ENCODE results near the gene CLMP. TPM values are rescaled to one million over a fixed set of nuclear protein-coding genes. Genes with fewer than 3 reads are reported as not detected.
"Not testable (repeated sequence)": the region's sequence is repeated elsewhere in the genome, so short reads cannot be mapped to it uniquely, and the experiment has no call there.

The CLMP gene
- total and polyA plus RNA-seq, 4 experiments from 2014 or later, result 0.41 to 0.97 (median 0.53) TPM

DNA sequence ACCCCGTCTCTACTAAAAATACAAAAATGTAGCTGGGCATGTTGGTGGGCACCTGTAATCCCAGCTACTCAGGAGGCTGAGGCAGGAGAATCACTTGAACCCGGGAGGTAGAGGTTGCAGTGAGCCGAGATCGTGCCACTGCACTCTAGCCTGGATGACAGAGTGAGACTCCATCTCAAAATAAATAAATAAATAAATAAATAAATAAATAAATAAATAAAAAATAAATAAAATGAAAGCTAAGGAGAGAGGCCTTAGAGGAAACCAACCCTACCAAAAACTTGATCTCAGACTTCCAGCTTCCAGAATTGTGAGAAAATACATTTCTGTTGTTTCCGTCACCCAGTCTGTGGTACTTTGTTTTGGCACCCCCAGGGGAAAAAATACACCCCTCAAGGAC, 42.7 kb downstream of the CLMP start:
- Mint-ChIP-seq H3K27me3 (peaks cover 10% of the 10 kb centered on the region in 2 donors), H3K9me3 (peaks cover 0 to 13% (median 2%) of the 10 kb centered on the region in 8 donors)
- H3K27ac ChIP-seq (ENCODE audit: low read depth, low read length); H3K9me3 ChIP-seq (ENCODE audit: control insufficient read depth in 1 of 2, low read length in 2 of 2); H3K4me3 Mint-ChIP-seq; H3K27me3 ChIP-seq (ENCODE audit: insufficient read depth, low read length); H3K36me3 ChIP-seq (ENCODE audit: insufficient read depth, low read length); intact Hi-C loops (cut with micrococcal nuclease); H3K4me3 ChIP-seq (ENCODE audit: low read length in 2 of 2); DNase-seq; H3K4me1 ChIP-seq (ENCODE audit: insufficient read depth, low read length); H3K4me1 Mint-ChIP-seq; H3K36me3 Mint-ChIP-seq; POLR2A ChIA-PET (ENCODE audit: partially characterized antibody); H3K27ac Mint-ChIP-seq: not testable (repeated sequence)
- CTCF ChIA-PET (ENCODE audit: partially characterized antibody), result interaction anchor here (0.6 to 2.3 kb wide), 4 partner anchors 9 to 105 kb away, joined by 3 to 6 read pairs (median 3); no protein-coding TSS in a partner anchor

DNA sequence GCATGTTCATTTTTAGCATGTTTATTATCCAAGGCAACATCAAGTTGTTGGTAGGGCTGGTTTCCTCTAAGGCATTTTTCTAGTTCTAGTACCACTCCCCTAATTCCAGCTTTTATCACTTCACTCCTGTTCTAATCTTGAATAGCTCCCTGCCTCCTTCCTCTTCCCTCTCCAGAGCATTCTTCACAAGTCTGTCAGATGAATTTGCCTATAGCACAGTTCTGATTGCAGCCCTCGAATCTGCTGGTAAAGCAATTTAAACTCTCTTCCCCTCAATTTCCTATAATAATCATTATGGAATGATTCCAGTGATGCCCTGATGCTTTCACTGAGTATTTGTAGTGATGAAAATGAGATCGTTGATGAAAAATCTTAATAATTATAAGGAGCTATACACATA, 43.3 kb downstream of the CLMP start:
- Mint-ChIP-seq H3K4me1 (peaks cover 0 to 3% (median 0%) of the 10 kb centered on the region in 4 donors), H3K36me3 (peaks cover 0 to 1% of the 10 kb centered on the region in 2 donors), H3K9me3 (peaks cover 0 to 13% (median 2%) of the 10 kb centered on the region in 8 donors), H3K27me3 (peaks cover 10% of the 10 kb centered on the region in 2 donors), H3K4me3 (no peak overlapping the region), H3K27ac (no peak overlapping the region)
- no peak for DNase-seq
- Histone ChIP-seq H3K4me1 (ENCODE audit: insufficient read depth, low read length) (no peaks in the 10 kb centered on the region), H3K36me3 (ENCODE audit: insufficient read depth, low read length) (no peaks in the 10 kb centered on the region), H3K27ac (ENCODE audit: low read depth, low read length) (no peak overlapping the region), H3K4me3 (ENCODE audit: low read length in 2 of 2) (no peak overlapping the region), H3K27me3 (ENCODE audit: insufficient read depth, low read length) (peaks cover 3% of the 10 kb centered on the region), H3K9me3 (ENCODE audit: control insufficient read depth in 1 of 2, low read length in 2 of 2) (no peaks in the 10 kb centered on the region)
- intact Hi-C loops (cut with micrococcal nuclease), result no loop called here
- ChIA-PET POLR2A (ENCODE audit: partially characterized antibody) (no interaction called here), CTCF (ENCODE audit: partially characterized antibody) (interaction anchor here (0.9 to 2.3 kb wide), 2 partner anchors 10 to 95 kb away, joined by 3 to 6 read pairs; no protein-coding TSS in a partner anchor)

DNA sequence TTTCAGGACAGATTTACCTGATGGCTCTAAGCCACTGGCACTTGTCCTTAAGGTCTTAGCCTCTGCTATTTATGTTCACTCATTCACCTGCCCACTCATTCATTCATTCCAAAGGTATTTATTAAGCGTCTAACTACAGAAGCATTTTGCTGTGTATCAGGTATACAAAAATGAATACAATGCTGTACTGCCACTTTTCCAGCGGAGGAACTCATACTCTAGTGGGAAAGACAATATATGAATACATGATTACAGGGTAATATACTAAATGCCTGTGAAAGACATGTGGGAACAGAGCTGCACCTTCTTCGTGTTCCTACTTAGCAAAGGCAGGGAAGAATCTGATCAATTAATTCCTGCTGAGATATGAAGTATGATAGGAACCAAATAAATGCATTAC, 43.7 kb downstream of the CLMP start:
- H3K27me3 Mint-ChIP-seq, result peaks cover 10% of the 10 kb centered on the region in 2 donors

DNA sequence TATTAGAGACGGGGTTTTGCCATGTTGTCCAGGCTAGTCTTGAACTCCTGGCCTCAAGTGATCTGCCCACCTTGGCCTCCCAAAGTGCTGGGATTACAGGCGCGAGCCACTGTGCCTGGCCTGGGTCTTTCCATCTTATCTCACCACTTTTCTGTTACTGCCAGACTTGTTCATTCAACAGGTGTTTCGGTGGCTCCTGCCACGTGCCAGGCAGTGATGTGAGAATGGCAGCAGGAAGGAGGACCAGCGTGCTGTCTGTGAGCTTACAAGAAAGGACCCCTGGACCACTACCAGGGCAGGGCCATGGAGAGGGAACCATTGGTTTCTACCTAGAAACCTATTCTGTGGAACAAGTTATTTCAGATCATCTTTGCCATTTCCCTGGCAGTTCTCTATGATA, 44.2 kb downstream of the CLMP start:
- no peaks in the 10 kb centered on the region for H3K36me3 ChIP-seq (ENCODE audit: insufficient read depth, low read length)
- H3K9me3 Mint-ChIP-seq, result peaks cover 0 to 7% (median under 1%) of the 10 kb centered on the region in 8 donors
- no peak overlapping the region for H3K27ac ChIP-seq (ENCODE audit: low read depth, low read length)
- no peak overlapping the region for H3K4me3 ChIP-seq (ENCODE audit: low read length in 2 of 2)
- no peak overlapping the region for H3K4me3 Mint-ChIP-seq
- H3K4me1 ChIP-seq (ENCODE audit: insufficient read depth, low read length), result no peaks in the 10 kb centered on the region
- peaks cover 10% of the 10 kb centered on the region in 2 donors for H3K27me3 Mint-ChIP-seq
- no peak for DNase-seq
- intact Hi-C loops (cut with micrococcal nuclease), result no loop called here
- peaks cover 0 to 3% (median 0%) of the 10 kb centered on the region in 4 donors for H3K4me1 Mint-ChIP-seq
- H3K27ac Mint-ChIP-seq, result no peak overlapping the region
- H3K9me3 ChIP-seq (ENCODE audit: control insufficient read depth in 1 of 2, low read length in 2 of 2), result no peaks in the 10 kb centered on the region
- POLR2A ChIA-PET (ENCODE audit: partially characterized antibody), result no interaction called here
- CTCF ChIA-PET (ENCODE audit: partially characterized antibody), result no interaction called here
- peaks cover 0 to 1% of the 10 kb centered on the region in 2 donors for H3K36me3 Mint-ChIP-seq
- no peaks in the 10 kb centered on the region for H3K27me3 ChIP-seq (ENCODE audit: insufficient read depth, low read length)

More for the DNA sequence above, 43.7 kb downstream of the CLMP start:
- Mint-ChIP-seq H3K4me3 (no peak overlapping the region), H3K9me3 (peaks cover 0 to 12% (median 2%) of the 10 kb centered on the region in 8 donors), H3K4me1 (peaks cover 0 to 3% (median 0%) of the 10 kb centered on the region in 4 donors), H3K36me3 (peaks cover 0 to 1% of the 10 kb centered on the region in 2 donors), H3K27ac (no peak overlapping the region)
- H3K36me3 ChIP-seq (ENCODE audit: insufficient read depth, low read length), result no peaks in the 10 kb centered on the region
- H3K27ac ChIP-seq (ENCODE audit: low read depth, low read length), result no peak overlapping the region
- ChIA-PET POLR2A (ENCODE audit: partially characterized antibody) (no interaction called here), CTCF (ENCODE audit: partially characterized antibody) (interaction anchor here (2.3 kb wide), 1 partner anchor 96 kb away, joined by 6 read pairs; no protein-coding TSS in a partner anchor)
- intact Hi-C loops (cut with micrococcal nuclease), result no loop called here
- no peaks in the 10 kb centered on the region for H3K9me3 ChIP-seq (ENCODE audit: control insufficient read depth in 1 of 2, low read length in 2 of 2)
- H3K27me3 ChIP-seq (ENCODE audit: insufficient read depth, low read length), result peaks cover 2% of the 10 kb centered on the region
- H3K4me1 ChIP-seq (ENCODE audit: insufficient read depth, low read length), result no peaks in the 10 kb centered on the region
- no peak overlapping the region for H3K4me3 ChIP-seq (ENCODE audit: low read length in 2 of 2)
- no peak for DNase-seq

DNA sequence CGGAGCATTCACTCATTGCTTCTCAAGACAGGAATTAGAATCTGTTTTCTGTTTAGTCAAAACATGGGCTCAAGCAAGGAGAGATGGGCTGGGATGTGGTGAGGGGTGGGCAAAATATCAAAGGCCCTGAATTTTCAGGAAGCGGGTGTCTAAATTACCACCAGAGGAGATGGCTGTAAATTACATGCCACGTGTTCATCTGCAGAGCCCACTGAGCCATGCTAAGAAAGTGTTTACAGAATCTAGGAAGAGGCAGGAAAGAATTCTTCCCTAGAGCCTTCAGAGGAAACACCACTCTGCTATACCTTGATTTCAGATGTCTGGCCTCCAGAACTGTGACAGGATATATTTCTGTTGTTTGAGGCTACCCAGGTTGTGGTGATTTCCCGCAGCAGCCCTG, 46.1 kb downstream of the CLMP start:
- Mint-ChIP-seq H3K27ac (no peak overlapping the region), H3K4me1 (peaks cover 0 to 3% (median 0%) of the 10 kb centered on the region in 4 donors), H3K9me3 (no peaks in the 10 kb centered on the region), H3K27me3 (peaks cover 2 to 8% of the 10 kb centered on the region in 2 donors), H3K36me3 (no peaks in the 10 kb centered on the region), H3K4me3 (no peak overlapping the region)
- no peak overlapping the region for H3K27ac ChIP-seq (ENCODE audit: low read depth, low read length)
- H3K36me3 ChIP-seq (ENCODE audit: insufficient read depth, low read length), result no peaks in the 10 kb centered on the region
- H3K9me3 ChIP-seq (ENCODE audit: control insufficient read depth in 1 of 2, low read length in 2 of 2), result no peaks in the 10 kb centered on the region
- DNase-seq, result no peak
- POLR2A ChIA-PET (ENCODE audit: partially characterized antibody), result no interaction called here
- no peaks in the 10 kb centered on the region for H3K27me3 ChIP-seq (ENCODE audit: insufficient read depth, low read length)
- H3K4me3 ChIP-seq (ENCODE audit: low read length in 2 of 2), result no peak overlapping the region
- intact Hi-C loops (cut with micrococcal nuclease), result no loop called here
- no peaks in the 10 kb centered on the region for H3K4me1 ChIP-seq (ENCODE audit: insufficient read depth, low read length)
- CTCF ChIA-PET (ENCODE audit: partially characterized antibody), result no interaction called here

DNA sequence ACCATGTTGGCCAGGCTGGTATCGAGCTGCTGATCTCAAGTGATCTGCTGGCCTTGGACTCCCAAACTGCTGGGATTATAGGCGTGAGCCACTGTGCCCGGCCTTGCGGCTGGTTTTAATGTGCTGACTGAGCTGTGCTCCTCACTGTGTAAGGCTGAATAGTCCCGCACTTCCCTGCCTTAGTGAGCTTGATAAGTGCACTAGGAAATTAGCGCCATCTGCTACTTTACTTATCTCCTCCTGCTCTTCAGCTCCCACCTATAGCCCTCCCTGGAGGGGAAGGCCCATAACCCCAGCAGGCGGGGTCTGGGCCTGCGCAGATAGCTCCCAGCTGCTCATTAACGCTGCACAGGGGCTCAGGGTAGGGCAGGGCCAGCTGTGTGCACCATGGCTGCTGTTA, 49.4 kb downstream of the CLMP start:
- CTCF ChIA-PET (ENCODE audit: partially characterized antibody), result no interaction called here

DNA sequence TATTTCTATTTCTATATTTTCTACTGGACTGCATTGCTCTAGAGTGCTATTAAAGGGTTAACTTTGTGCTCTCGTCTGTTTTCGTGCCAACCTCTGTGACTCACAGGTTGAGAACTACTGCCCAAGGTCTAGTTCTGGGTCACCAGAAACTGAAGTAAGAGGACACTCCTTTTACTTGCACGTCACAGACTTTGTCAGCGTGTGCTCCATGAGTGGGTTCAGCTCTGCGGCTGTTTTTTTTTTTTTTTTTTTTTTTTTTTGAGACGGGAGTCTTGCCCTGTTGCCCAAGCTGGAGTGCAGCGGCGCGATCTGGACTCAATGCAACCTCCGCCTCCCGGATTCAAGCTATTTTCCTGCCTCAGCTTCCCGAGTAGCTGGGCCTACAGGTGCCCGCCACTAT, 49.8 kb downstream of the CLMP start:
- POLR2A ChIA-PET (ENCODE audit: partially characterized antibody), result no interaction called here
- Histone ChIP-seq H3K27ac (ENCODE audit: low read depth, low read length) (no peak overlapping the region), H3K4me1 (ENCODE audit: insufficient read depth, low read length) (no peaks in the 10 kb centered on the region), H3K27me3 (ENCODE audit: insufficient read depth, low read length) (no peaks in the 10 kb centered on the region), H3K9me3 (ENCODE audit: control insufficient read depth in 1 of 2, low read length in 2 of 2) (no peaks in the 10 kb centered on the region), H3K36me3 (ENCODE audit: insufficient read depth, low read length) (no peaks in the 10 kb centered on the region), H3K4me3 (ENCODE audit: low read length in 2 of 2) (no peak overlapping the region)
- H3K9me3 Mint-ChIP-seq, result peaks cover 0 to 2% (median 0%) of the 10 kb centered on the region in 8 donors
- no peak overlapping the region for H3K27ac Mint-ChIP-seq
- intact Hi-C loops (cut with micrococcal nuclease), result no loop called here
- H3K27me3 Mint-ChIP-seq, result peaks cover 0 to 1% of the 10 kb centered on the region in 2 donors
- no peak overlapping the region for H3K4me3 Mint-ChIP-seq
- no peaks in the 10 kb centered on the region for H3K36me3 Mint-ChIP-seq
- no peak for DNase-seq
- CTCF ChIA-PET (ENCODE audit: partially characterized antibody), result no interaction called here
- H3K4me1 Mint-ChIP-seq, result peaks cover 0 to 2% (median 0%) of the 10 kb centered on the region in 4 donors

More for the DNA sequence above, 49.4 kb downstream of the CLMP start:
- H3K27me3 ChIP-seq (ENCODE audit: insufficient read depth, low read length), result no peaks in the 10 kb centered on the region
- no peaks in the 10 kb centered on the region for H3K36me3 Mint-ChIP-seq
- H3K9me3 ChIP-seq (ENCODE audit: control insufficient read depth in 1 of 2, low read length in 2 of 2), result no peaks in the 10 kb centered on the region
- no peaks in the 10 kb centered on the region for H3K36me3 ChIP-seq (ENCODE audit: insufficient read depth, low read length)
- no peaks in the 10 kb centered on the region for H3K9me3 Mint-ChIP-seq
- intact Hi-C loops (cut with micrococcal nuclease), result no loop called here
- no peak for DNase-seq
- H3K4me1 Mint-ChIP-seq, result peaks cover 0 to 3% (median 0%) of the 10 kb centered on the region in 4 donors
- no peak overlapping the region for H3K4me3 Mint-ChIP-seq
- no peak overlapping the region for H3K27ac ChIP-seq (ENCODE audit: low read depth, low read length)
- no peak overlapping the region for H3K4me3 ChIP-seq (ENCODE audit: low read length in 2 of 2)
- no peak overlapping the region for H3K27ac Mint-ChIP-seq
- no peaks in the 10 kb centered on the region for H3K4me1 ChIP-seq (ENCODE audit: insufficient read depth, low read length)
- peaks cover 0 to 1% of the 10 kb centered on the region in 2 donors for H3K27me3 Mint-ChIP-seq
- POLR2A ChIA-PET (ENCODE audit: partially characterized antibody), result no interaction called here

Data from CD4-positive, alpha-beta memory T cell (primary cell).